Colon (tissue), 2 donors: Measurements from ENCODE around the gene SLC19A1.

Experiments used
- FAIRE-seq: peaks from 2 replicates; lab custom pipeline; 2012; peaks lifted over from hg19 to GRCh38; lab: Jason Lieb, UNC
- donor health status: control.
- donor health status: control.

SLC19A1 gene

GRCh38 chr21:45454060-45454925 lies 87.9 kb downstream of the SLC19A1 start:
- FAIRE-seq = no peak

- FAIRE-seq = no peak
These were observed 88.8 kb downstream of the SLC19A1 start for GRCh38 chr21:45453308-45453950.

DNA sequence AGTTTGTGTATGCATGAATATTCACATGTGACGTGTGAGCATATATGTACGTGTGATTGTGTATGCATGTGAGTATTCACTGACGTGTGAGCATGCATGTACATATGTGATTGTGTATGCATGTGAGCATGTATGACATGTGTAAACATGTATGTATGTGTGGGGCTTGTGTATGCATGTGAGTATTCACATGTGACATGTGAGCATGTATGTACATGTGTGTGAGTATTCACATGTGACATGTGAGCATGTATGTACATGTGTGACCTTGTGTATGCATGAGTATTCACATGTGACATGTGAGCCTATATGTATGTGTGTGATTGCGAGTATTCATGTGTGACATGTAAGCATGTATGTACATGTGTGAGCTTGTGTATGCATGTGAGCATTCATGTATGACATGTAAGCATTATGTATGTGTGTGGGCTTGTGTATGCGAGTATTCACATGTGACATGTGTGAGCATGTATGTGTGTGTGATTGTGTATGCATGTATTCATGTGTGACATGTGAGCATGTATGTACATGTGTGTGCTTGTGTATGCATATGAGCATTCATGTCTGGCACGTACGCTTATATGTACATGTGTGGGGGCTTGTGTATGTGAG lies 89.4 kb downstream of the SLC19A1 start:
- no peak for FAIRE-seq

DNA sequence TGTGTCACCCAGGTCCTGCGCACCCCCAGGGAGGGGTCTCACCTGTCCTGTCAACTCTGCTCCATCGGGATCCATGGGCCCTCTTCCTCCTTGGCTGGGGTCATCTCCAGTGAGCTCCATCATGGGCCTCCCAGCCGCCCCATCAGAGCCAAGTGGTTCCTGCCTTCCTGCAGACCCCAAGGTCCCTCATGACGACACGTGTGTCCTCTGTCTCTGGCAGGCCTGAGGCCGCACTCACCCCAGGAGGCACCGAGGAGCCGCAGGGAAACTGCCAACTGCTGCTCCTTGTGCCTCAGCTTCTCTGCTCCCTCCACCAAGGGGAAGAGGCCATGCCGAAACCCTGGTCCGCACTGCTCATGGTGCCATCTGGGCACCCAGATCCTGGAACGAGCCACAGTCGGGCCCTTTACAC lies 90.5 kb downstream of the SLC19A1 start:
- FAIRE-seq = no peak

- FAIRE-seq = no peak
These were observed 91.0 kb downstream of the SLC19A1 start for GRCh38 chr21:45451091-45451740.

- FAIRE-seq = no peak
These were observed 91.7 kb downstream of the SLC19A1 start for GRCh38 chr21:45450423-45451090.

- no peak for FAIRE-seq
These were observed 92.4 kb downstream of the SLC19A1 start for GRCh38 chr21:45449658-45450422.

DNA sequence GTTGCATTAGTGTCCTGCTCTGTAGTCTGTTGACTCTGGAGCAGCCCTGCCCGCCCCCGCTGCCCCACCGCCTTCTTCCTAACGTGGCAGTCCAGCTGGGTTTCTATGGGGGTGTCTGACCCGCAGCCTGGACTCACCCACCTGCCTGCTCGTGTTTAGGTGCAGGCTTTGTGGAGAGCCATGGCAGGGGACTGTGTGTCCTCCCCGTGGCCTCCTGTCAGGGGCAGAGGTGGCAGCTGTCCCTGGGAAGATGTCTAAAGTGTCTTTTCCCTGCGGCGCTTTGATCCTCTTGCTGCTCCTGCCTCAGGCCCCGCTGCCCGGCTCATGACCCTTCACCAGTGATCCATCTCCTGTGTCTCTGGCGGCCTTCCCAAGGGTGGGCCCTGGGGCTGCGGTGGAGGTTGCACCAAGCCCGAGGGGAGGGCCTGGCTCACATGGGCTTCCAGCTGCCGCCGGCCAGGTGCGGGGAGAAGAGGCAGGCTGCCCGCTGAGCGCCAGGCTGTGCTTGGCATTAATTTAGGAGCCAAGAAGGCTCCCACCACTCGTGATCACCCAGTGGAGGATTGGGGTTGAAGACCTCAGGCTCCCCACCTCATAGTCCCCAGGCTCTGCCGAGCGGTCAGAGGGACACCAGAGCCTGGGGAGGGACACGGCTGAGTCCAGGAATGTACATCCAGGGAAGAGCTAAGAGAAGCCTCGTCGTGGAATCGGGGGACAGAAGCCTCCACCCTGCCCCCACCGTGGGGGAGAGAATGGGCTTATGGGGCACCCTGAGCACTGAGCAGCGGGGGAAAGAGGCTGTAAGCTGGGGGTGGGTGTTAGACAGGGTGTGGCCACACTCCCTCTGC lies 93.2 kb downstream of the SLC19A1 start:
- FAIRE-seq = no peak

DNA sequence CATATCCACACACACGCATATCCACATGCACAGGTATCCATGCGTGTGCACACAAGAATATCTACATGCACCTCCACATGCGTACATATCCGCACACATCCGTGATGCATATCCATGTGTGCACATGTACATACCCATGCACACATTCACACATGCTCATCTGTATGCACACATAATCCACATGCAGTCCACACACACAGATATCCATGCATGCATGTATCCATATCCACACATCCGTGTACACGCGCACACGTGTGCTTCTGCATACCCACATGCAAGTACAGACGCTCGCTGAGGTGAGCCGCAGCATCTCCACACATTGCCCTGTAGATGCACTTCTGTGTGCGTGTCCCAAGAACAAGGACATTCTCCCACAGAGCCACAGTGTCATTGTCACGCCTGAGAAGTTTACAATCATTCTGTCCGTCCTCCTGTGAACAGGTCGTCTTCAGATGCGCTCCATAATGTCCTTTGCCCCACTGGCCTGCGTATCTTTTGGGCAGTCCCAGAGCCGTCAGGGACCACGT lies 93.9 kb downstream of the SLC19A1 start:
- no peak for FAIRE-seq
